H54 (cell line): ENCODE data around the gene TMC6.

Experiments
- DNase-seq: peaks from one replicate; pipeline ENCODE4 v3.0.0; 2011; ENCODE audit warnings: low spot score, mixed read lengths; ENCODE audit not compliant: insufficient read length
- FAIRE-seq: peaks from 3 replicates; lab custom pipeline; 2011; peaks lifted over from hg19 to GRCh38; lab: Jason Lieb, UNC
- POLR2A ChIP-seq: IDR thresholded peaks from 2 replicates; pipeline ENCODE4 v1.6.1; 2011; ENCODE audit warnings: low read depth, mild to moderate bottlenecking, low read length

Gene TMC6

GRCh38 chr17:78168903-78169793, 40.6 kb upstream of the TMC6 start:
- no peak for FAIRE-seq
- peak; percentile 91 for DNase-seq
- no peak for TF ChIP-seq POLR2A

- peak; percentile 58 for TF ChIP-seq POLR2A
- no peak for FAIRE-seq
Measured at GRCh38 chr17:78168242-78168902, 39.8 kb upstream of the TMC6 start, which contains the start of gene SYNGR2. Gene SYNGR2 (plus strand): TSS chr17:78168581. CDS start chr17:78168617, 36 bp downstream.

GRCh38 chr17:78166416-78166815, 37.9 kb upstream of the TMC6 start:
- FAIRE-seq, result no peak

More at GRCh38 chr17:78168242-78168902, 39.8 kb upstream of the TMC6 start, which contains the start of gene SYNGR2:
- DNase-seq, result peak; percentile 81

GRCh38 chr17:78164748-78165607, 36.4 kb upstream of the TMC6 start:
- no peak for FAIRE-seq
- no peak for DNase-seq

More at GRCh38 chr17:78166416-78166815, 37.9 kb upstream of the TMC6 start:
- TF ChIP-seq POLR2A, result no peak
- no peak for DNase-seq

GRCh38 chr17:78163881-78164747, 35.6 kb upstream of the TMC6 start:
- no peak for TF ChIP-seq POLR2A
- DNase-seq (no peak), FAIRE-seq (no peak)

More at GRCh38 chr17:78164748-78165607, 36.4 kb upstream of the TMC6 start:
- TF ChIP-seq POLR2A, result no peak

- FAIRE-seq, result no peak
Measured at GRCh38 chr17:78159575-78160158, 31.1 kb upstream of the TMC6 start.

GRCh38 chr17:78154903-78155811, 26.6 kb upstream of the TMC6 start:
- no peak for TF ChIP-seq POLR2A
- no peak for FAIRE-seq
- no peak for DNase-seq

More at GRCh38 chr17:78159575-78160158, 31.1 kb upstream of the TMC6 start:
- DNase-seq, result no peak
- no peak for TF ChIP-seq POLR2A

GRCh38 chr17:78151514-78152008, 23.0 kb upstream of the TMC6 start:
- no peak for FAIRE-seq
- no peak for DNase-seq
- no peak for TF ChIP-seq POLR2A

GRCh38 chr17:78148286-78149016, 19.9 kb upstream of the TMC6 start:
- TF ChIP-seq POLR2A, result no peak
- no peak for FAIRE-seq
- no peak for DNase-seq

GRCh38 chr17:78147315-78147998, 18.9 kb upstream of the TMC6 start:
- TF ChIP-seq POLR2A, result no peak
- FAIRE-seq (no peak), DNase-seq (no peak)
